Upper lobe of right lung (tissue), 1 donor: Measurements from ENCODE around the gene CXCR5. TPM values are rescaled to one million over a fixed set of nuclear protein-coding genes. Genes with fewer than 3 reads are reported as not detected.

ENCODE experiments used
- ATAC-seq: fragments of 200-7000 bp; cut with Tn5 transposase; one replicate; pipeline ENCODE4 v1.9.1; 2020; ENCODE audit warnings: mild to moderate bottlenecking, moderate library complexity
- DNase-seq: peaks from one replicate; pipeline ENCODE4 v3.0.0-alpha.2; 2020
- H3K27ac ChIP-seq: fragments of 200-600 bp; one replicate; pipeline ENCODE4 v1.8.0; 2022
- H3K27me3 ChIP-seq: fragments of 200-600 bp; one replicate; pipeline ENCODE4 v1.8.0; 2022; ENCODE audit warnings: mild to moderate bottlenecking
- H3K36me3 ChIP-seq: fragments of 200-600 bp; one replicate; pipeline ENCODE4 v1.8.0; 2022
- H3K4me1 ChIP-seq: fragments of 200-600 bp; one replicate; pipeline ENCODE4 v1.8.0; 2022
- H3K4me3 ChIP-seq: fragments of 200-600 bp; one replicate; pipeline ENCODE4 v1.8.0; 2022; ENCODE audit warnings: mild to moderate bottlenecking
- H3K9me3 ChIP-seq: fragments of 200-600 bp; one replicate; pipeline ENCODE4 v1.8.0; 2022
- CTCF ChIP-seq: fragments of 200-600 bp; IDR thresholded peaks from one replicate; pipeline ENCODE4 v1.8.0; 2022; ENCODE audit warnings: antibody characterized with exemption
- intact Hi-C: fragments of 100-400 bp; cut with DNase I; formaldehyde crosslinking; loops from one replicate; pipeline ENCODE4 v1.11.0; 2022
- total RNA-seq: library from RNA; stranded (reverse); fragmentation: NEBNext Ultra II Directional; extraction: Animal tissue kit (Norgen Biotek cat#: 25700); gene quantifications from one replicate; pipeline ENCODE4 v1.2.1, GENCODE V29; 2021
- donor health status: DM: no; HTN: yes; CAD: no; lungs with severe emphysema.

The CXCR5 gene
- total RNA-seq, 1 donor from 2014 or later, result not detected

- Histone ChIP-seq H3K4me3 (no peak overlapping the region), H3K4me1 (peaks cover 5% of the 10 kb centered on the region), H3K27me3 (no peaks in the 10 kb centered on the region), H3K9me3 (no peaks in the 10 kb centered on the region), H3K36me3 (no peaks in the 10 kb centered on the region), H3K27ac (no peak overlapping the region)
- DNase-seq, result no peak
- ATAC-seq, result no peak
- TF ChIP-seq CTCF, result no peak
- intact Hi-C loops, result no loop called here
Observed at GRCh38 chr11:118878163-118878563, 5.5 kb upstream of the CXCR5 start.

- Histone ChIP-seq H3K36me3 (no peaks in the 10 kb centered on the region), H3K27me3 (no peaks in the 10 kb centered on the region), H3K4me3 (no peak overlapping the region), H3K27ac (no peak overlapping the region), H3K4me1 (peaks cover 5% of the 10 kb centered on the region), H3K9me3 (no peaks in the 10 kb centered on the region)
- intact Hi-C loops, result no loop called here
- DNase-seq (no peak), ATAC-seq (no peak)
- TF ChIP-seq CTCF, result no peak
Observed at GRCh38 chr11:118881228-118881627, 2.5 kb upstream of the CXCR5 start.

- no peak overlapping the region for H3K27ac ChIP-seq
- peaks cover under 1% of the 10 kb centered on the region for H3K4me1 ChIP-seq
- DNase-seq, result no peak
- peak; percentile 34 for ATAC-seq
- no peak overlapping the region for H3K4me3 ChIP-seq
- no peak for TF ChIP-seq CTCF
- intact Hi-C loops, result no loop called here
- no peaks in the 10 kb centered on the region for H3K27me3 ChIP-seq
- H3K36me3 ChIP-seq, result no peaks in the 10 kb centered on the region
- H3K9me3 ChIP-seq, result no peaks in the 10 kb centered on the region
Observed at GRCh38 chr11:118882491-118882890, 1.2 kb upstream of the CXCR5 start.

- Histone ChIP-seq H3K27me3 (no peaks in the 10 kb centered on the region), H3K36me3 (no peaks in the 10 kb centered on the region), H3K4me1 (peaks cover 5% of the 10 kb centered on the region), H3K4me3 (no peak overlapping the region), H3K9me3 (no peaks in the 10 kb centered on the region), H3K27ac (no peak overlapping the region)
- DNase-seq (no peak), ATAC-seq (no peak)
- intact Hi-C loops, result no loop called here
- no peak for TF ChIP-seq CTCF
Observed at GRCh38 chr11:118883004-118883367, 706 bp upstream of the CXCR5 start.

GRCh38 chr11:118884875-118885274 is 1.2 kb downstream of the CXCR5 start:
- no peak for DNase-seq
- intact Hi-C loops, result no loop called here
- no peak for ATAC-seq
- H3K27me3 ChIP-seq, result no peaks in the 10 kb centered on the region
- peaks cover 22% of the 10 kb centered on the region for H3K4me1 ChIP-seq
- no peak for TF ChIP-seq CTCF
- no peaks in the 10 kb centered on the region for H3K9me3 ChIP-seq
- no peak overlapping the region for H3K4me3 ChIP-seq
- no peaks in the 10 kb centered on the region for H3K36me3 ChIP-seq
- no peak overlapping the region for H3K27ac ChIP-seq

GRCh38 chr11:118885319-118885718 is 1.6 kb downstream of the CXCR5 start:
- no peak overlapping the region for H3K27ac ChIP-seq
- H3K4me3 ChIP-seq, result no peak overlapping the region
- no peak for TF ChIP-seq CTCF
- ATAC-seq, result no peak
- H3K4me1 ChIP-seq, result peaks cover 27% of the 10 kb centered on the region
- no peaks in the 10 kb centered on the region for H3K9me3 ChIP-seq
- H3K27me3 ChIP-seq, result no peaks in the 10 kb centered on the region
- intact Hi-C loops, result no loop called here
- H3K36me3 ChIP-seq, result no peaks in the 10 kb centered on the region
- DNase-seq, result no peak
